Stimulated activated naive B cell treated with anti-CD40 and anti-IgM and Interleukin-4, amounts not matched to agents 10 μg/mL and 1 μg/mL and 100 μg/mL, for 72 hours (primary cell): ENCODE measurements around the gene MYH10.

Experiments used
- ATAC-seq, 2 donors: fragments of 150-1000 bp; cut with Tn5 transposase; replicated peaks; 2 replicates each; pipeline ENCODE4 v1.10.0; 2021; ENCODE audit warnings: moderate library complexity in 1 of 2
- DNase-seq: peaks from one replicate; pipeline ENCODE4 v3.0.0; 2021
- H3K27ac Mint-ChIP-seq: one replicate; pipeline ENCODE4 v1.8.0; 2022; ENCODE audit warnings: mild to moderate bottlenecking, mixed read lengths
- H3K27me3 Mint-ChIP-seq, 2 donors: one replicate each; pipeline ENCODE4 v1.8.0; 2022; ENCODE audit warnings: mixed read lengths in 2 of 2
- H3K36me3 Mint-ChIP-seq, 2 donors: one replicate each; pipeline ENCODE4 v1.8.0; 2022; ENCODE audit warnings: mixed read lengths in 2 of 2, mild to moderate bottlenecking in 1 of 2
- H3K4me1 Mint-ChIP-seq, 2 donors: one replicate each; pipeline ENCODE4 v1.8.0; 2022; ENCODE audit warnings: mixed read lengths in 2 of 2, mild to moderate bottlenecking in 1 of 2
- H3K4me3 Mint-ChIP-seq, 2 donors: one replicate each; pipeline ENCODE4 v1.8.0; 2022; ENCODE audit warnings: mild to moderate bottlenecking in 2 of 2, mixed read lengths in 2 of 2, moderate library complexity in 1 of 2
- H3K9me3 Mint-ChIP-seq, 2 donors: one replicate each; pipeline ENCODE4 v1.8.0; 2022; ENCODE audit warnings: mixed read lengths in 2 of 2, mild to moderate bottlenecking in 1 of 2

The MYH10 gene

GRCh38 chr17:8447799-8448198 lies 182.7 kb downstream of the MYH10 start:
- DNase-seq, result no peak
- no peak overlapping the region for H3K27ac Mint-ChIP-seq
- H3K9me3 Mint-ChIP-seq, result no peaks in the 10 kb centered on the region
- H3K36me3 Mint-ChIP-seq, result peaks cover 27 to 48% of the 10 kb centered on the region in 2 donors
- no peak for ATAC-seq
- no peaks in the 10 kb centered on the region for H3K27me3 Mint-ChIP-seq
- H3K4me3 Mint-ChIP-seq, result no peak overlapping the region
- peaks cover 8 to 15% of the 10 kb centered on the region in 2 donors for H3K4me1 Mint-ChIP-seq

GRCh38 chr17:8445536-8445935 lies 185.0 kb downstream of the MYH10 start:
- ATAC-seq (no peak), DNase-seq (no peak)
- Mint-ChIP-seq H3K9me3 (no peaks in the 10 kb centered on the region), H3K4me3 (no peak overlapping the region), H3K36me3 (peaks cover 24 to 42% of the 10 kb centered on the region in 2 donors), H3K27ac (no peak overlapping the region), H3K27me3 (no peaks in the 10 kb centered on the region), H3K4me1 (peaks cover 19 to 32% of the 10 kb centered on the region in 2 donors)

- Mint-ChIP-seq H3K27me3 (no peaks in the 10 kb centered on the region), H3K36me3 (peaks cover 28 to 44% of the 10 kb centered on the region in 2 donors), H3K27ac (no peak overlapping the region)
Observed at GRCh38 chr17:8444494-8444893, 186.0 kb downstream of the MYH10 start.

GRCh38 chr17:8443756-8444155 lies 186.8 kb downstream of the MYH10 start:
- Mint-ChIP-seq H3K4me3 (no peak overlapping the region), H3K27me3 (no peaks in the 10 kb centered on the region), H3K9me3 (no peaks in the 10 kb centered on the region), H3K36me3 (peaks cover 26 to 41% of the 10 kb centered on the region in 2 donors), H3K27ac (no peak overlapping the region), H3K4me1 (peaks cover 23 to 41% of the 10 kb centered on the region in 2 donors)
- ATAC-seq, result no peak
- DNase-seq, result no peak

More at GRCh38 chr17:8444494-8444893, 186.0 kb downstream of the MYH10 start:
- ATAC-seq (no peak), DNase-seq (no peak)
- H3K9me3 Mint-ChIP-seq, result no peaks in the 10 kb centered on the region
- peaks cover 23 to 41% of the 10 kb centered on the region in 2 donors for H3K4me1 Mint-ChIP-seq
- H3K4me3 Mint-ChIP-seq, result no peak overlapping the region

- no peak overlapping the region for H3K27ac Mint-ChIP-seq
- H3K9me3 Mint-ChIP-seq, result no peaks in the 10 kb centered on the region
- DNase-seq (no peak), ATAC-seq (no peak)
- peaks cover 23 to 48% of the 10 kb centered on the region in 2 donors for H3K4me1 Mint-ChIP-seq
- no peaks in the 10 kb centered on the region for H3K27me3 Mint-ChIP-seq
- H3K36me3 Mint-ChIP-seq, result peaks cover 24 to 28% of the 10 kb centered on the region in 2 donors
- no peak overlapping the region for H3K4me3 Mint-ChIP-seq
Observed at GRCh38 chr17:8442310-8442709, 188.2 kb downstream of the MYH10 start.

GRCh38 chr17:8441690-8442089 lies 188.8 kb downstream of the MYH10 start:
- no peaks in the 10 kb centered on the region for H3K9me3 Mint-ChIP-seq
- peak; percentile 44 to 46 for ATAC-seq
- peak overlapping the region; percentile 17 to 47 for H3K4me3 Mint-ChIP-seq
- no peaks in the 10 kb centered on the region for H3K27me3 Mint-ChIP-seq
- peak overlapping the region; percentile 60 for H3K27ac Mint-ChIP-seq
- no peak for DNase-seq
- H3K36me3 Mint-ChIP-seq, result peaks cover 21 to 27% of the 10 kb centered on the region in 2 donors
- H3K4me1 Mint-ChIP-seq, result peaks cover 23 to 50% of the 10 kb centered on the region in 2 donors

GRCh38 chr17:8439681-8440080 lies 190.8 kb downstream of the MYH10 start:
- Mint-ChIP-seq H3K27ac (no peak overlapping the region), H3K9me3 (no peaks in the 10 kb centered on the region), H3K27me3 (no peaks in the 10 kb centered on the region), H3K4me1 (peaks cover 27 to 53% of the 10 kb centered on the region in 2 donors), H3K4me3 (no peak overlapping the region), H3K36me3 (peaks cover 17 to 24% of the 10 kb centered on the region in 2 donors)
- ATAC-seq, result no peak
- DNase-seq, result no peak

- no peak overlapping the region for H3K4me3 Mint-ChIP-seq
- DNase-seq (no peak), ATAC-seq (no peak)
- H3K36me3 Mint-ChIP-seq, result peaks cover 12 to 15% of the 10 kb centered on the region in 2 donors
- H3K27ac Mint-ChIP-seq, result no peak overlapping the region
- H3K4me1 Mint-ChIP-seq, result peaks cover 23 to 45% of the 10 kb centered on the region in 2 donors
- H3K9me3 Mint-ChIP-seq, result no peaks in the 10 kb centered on the region
- H3K27me3 Mint-ChIP-seq, result no peaks in the 10 kb centered on the region
Observed at GRCh38 chr17:8438441-8438840, 192.1 kb downstream of the MYH10 start.

- Mint-ChIP-seq H3K4me1 (peaks cover 17 to 34% of the 10 kb centered on the region in 2 donors), H3K4me3 (peak overlapping the region; percentile 95 to 96), H3K36me3 (peaks cover 8 to 15% of the 10 kb centered on the region in 2 donors), H3K27me3 (no peaks in the 10 kb centered on the region), H3K27ac (peak overlapping the region; percentile 97), H3K9me3 (no peaks in the 10 kb centered on the region)
- no peak for ATAC-seq
- DNase-seq, result no peak
Observed at GRCh38 chr17:8436844-8437171, 193.7 kb downstream of the MYH10 start.

- H3K4me1 Mint-ChIP-seq, result peaks cover 13 to 29% of the 10 kb centered on the region in 2 donors
- H3K27ac Mint-ChIP-seq, result peak overlapping the region; percentile 97
- ATAC-seq, result peak; percentile 74 to 76
- no peaks in the 10 kb centered on the region for H3K9me3 Mint-ChIP-seq
- H3K36me3 Mint-ChIP-seq, result peaks cover 5 to 15% of the 10 kb centered on the region in 2 donors
- DNase-seq, result peak; percentile 63
- no peaks in the 10 kb centered on the region for H3K27me3 Mint-ChIP-seq
- peak overlapping the region; percentile 95 to 96 for H3K4me3 Mint-ChIP-seq
Observed at GRCh38 chr17:8436169-8436843, 194.2 kb downstream of the MYH10 start.

GRCh38 chr17:8435245-8436168 lies 195.0 kb downstream of the MYH10 start, which contains the start of gene NDEL1:
Gene NDEL1, plus strand, starts transcription at chr17:8435884. Its CDS starts 8,388 bp downstream, at chr17:8444272.
- Mint-ChIP-seq H3K4me3 (peak within 1 kb of the TSS; percentile 95 to 96), H3K4me1 (peaks cover 8 to 21% of the 10 kb centered on the region in 2 donors), H3K9me3 (no peaks in the 10 kb centered on the region), H3K27me3 (no peaks in the 10 kb centered on the region), H3K36me3 (peaks cover 5 to 10% of the 10 kb centered on the region in 2 donors), H3K27ac (peak within 1 kb of the TSS; percentile 97)
- ATAC-seq (peak; percentile 96 to 97), DNase-seq (peak; percentile 98)

- DNase-seq, result no peak
- peaks cover 0 to 2% of the 10 kb centered on the region in 2 donors for H3K4me1 Mint-ChIP-seq
- H3K27me3 Mint-ChIP-seq, result peaks cover 7 to 13% of the 10 kb centered on the region in 2 donors
- H3K9me3 Mint-ChIP-seq, result no peaks in the 10 kb centered on the region
- ATAC-seq, result no peak
- H3K27ac Mint-ChIP-seq, result no peak overlapping the region
- no peak overlapping the region for H3K4me3 Mint-ChIP-seq
- no peaks in the 10 kb centered on the region for H3K36me3 Mint-ChIP-seq
Observed at GRCh38 chr17:8430966-8431365, 199.6 kb downstream of the MYH10 start.

- peaks cover 23 to 26% of the 10 kb centered on the region in 2 donors for H3K27me3 Mint-ChIP-seq
- no peaks in the 10 kb centered on the region for H3K4me1 Mint-ChIP-seq
- H3K36me3 Mint-ChIP-seq, result no peaks in the 10 kb centered on the region
- H3K9me3 Mint-ChIP-seq, result no peaks in the 10 kb centered on the region
- DNase-seq (no peak), ATAC-seq (no peak)
- H3K27ac Mint-ChIP-seq, result no peak overlapping the region
- no peak overlapping the region for H3K4me3 Mint-ChIP-seq
Observed at GRCh38 chr17:8426802-8427201, 203.7 kb downstream of the MYH10 start.

GRCh38 chr17:8426094-8426720 lies 204.3 kb downstream of the MYH10 start:
- Mint-ChIP-seq H3K36me3 (no peaks in the 10 kb centered on the region), H3K4me1 (no peaks in the 10 kb centered on the region), H3K27me3 (peaks cover 27 to 32% of the 10 kb centered on the region in 2 donors), H3K9me3 (no peaks in the 10 kb centered on the region), H3K27ac (no peak overlapping the region), H3K4me3 (no peak overlapping the region)
- no peak for ATAC-seq
- no peak for DNase-seq
